GM12864 (cell line): ENCODE measurements around the gene CHMP3.
"Not testable (repeated sequence)": the region's sequence is repeated elsewhere in the genome, so short reads cannot be mapped to it uniquely, and the experiment has no call there.

Source experiments
- DNase-seq: peaks from one replicate; pipeline ENCODE4 v3.0.0-alpha.2; 2011; ENCODE audit warnings: low read depth
- H3K4me3 ChIP-seq: 2 replicates; pipeline ENCODE4 v1.5.1; 2011; ENCODE audit warnings: mild to moderate bottlenecking, low read depth, low read length, control low read depth
- CTCF ChIP-seq: IDR thresholded peaks from 2 replicates; pipeline ENCODE4 v1.5.1; 2011; ENCODE audit warnings: low read depth, mild to moderate bottlenecking, moderate library complexity, low read length, control low read depth, inconsistent platforms; ENCODE audit errors: missing control alignments

The CHMP3 gene

GRCh38 chr2:86566158-86566820 is 3.0 kb upstream of the CHMP3 start:
- DNase-seq = no peak
- TF ChIP-seq CTCF = no peak

DNA sequence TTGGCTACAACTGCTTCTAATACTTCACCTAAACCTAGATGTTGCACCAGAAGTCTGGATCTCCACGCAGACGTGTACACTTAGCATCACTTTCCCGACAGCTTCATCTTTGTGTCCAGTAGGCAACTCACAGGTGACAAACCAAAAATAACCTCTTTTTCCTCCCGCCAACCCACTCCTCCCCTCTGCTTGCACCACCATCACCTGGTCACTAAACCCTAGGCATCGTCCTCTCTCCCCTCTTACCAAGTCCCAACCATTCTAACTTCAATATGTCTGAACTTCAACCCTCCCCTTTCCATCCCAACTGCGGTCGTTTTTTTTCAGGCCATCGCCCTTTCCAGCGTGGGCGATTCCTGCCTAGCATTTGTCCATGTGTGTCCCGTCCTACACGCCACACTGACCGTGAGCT is 413 bp upstream of the CHMP3 start:
- DNase-seq = no peak
- peak overlapping the region; percentile 79 for H3K4me3 ChIP-seq
- TF ChIP-seq CTCF = no peak

More at GRCh38 chr2:86566158-86566820, 3.0 kb upstream of the CHMP3 start:
- H3K4me3 ChIP-seq = no peak overlapping the region

DNA sequence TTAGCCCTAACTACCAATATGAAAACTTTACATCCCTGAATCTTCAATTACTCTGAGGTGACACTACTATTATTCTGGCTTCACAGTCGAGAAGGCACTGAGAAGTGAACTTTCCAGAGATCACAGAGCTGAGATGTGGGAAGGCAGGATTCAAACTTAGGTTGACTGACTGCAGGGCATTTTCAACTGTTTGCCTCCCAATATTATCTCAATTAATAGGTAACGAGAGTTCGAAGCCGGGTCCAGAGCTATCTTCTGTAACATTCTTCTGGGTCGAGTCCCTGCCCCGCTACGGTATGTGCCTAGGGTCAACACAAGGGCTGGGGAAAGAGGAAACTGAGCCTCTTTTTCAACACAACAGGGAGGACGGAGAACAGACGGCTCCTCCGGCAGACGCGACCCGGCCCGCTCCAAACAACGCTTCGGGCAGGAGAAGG is 740 bp downstream of the CHMP3 start:
- TF ChIP-seq CTCF = no peak
- no peak for DNase-seq
- H3K4me3 ChIP-seq = peak overlapping the region; percentile 79

DNA sequence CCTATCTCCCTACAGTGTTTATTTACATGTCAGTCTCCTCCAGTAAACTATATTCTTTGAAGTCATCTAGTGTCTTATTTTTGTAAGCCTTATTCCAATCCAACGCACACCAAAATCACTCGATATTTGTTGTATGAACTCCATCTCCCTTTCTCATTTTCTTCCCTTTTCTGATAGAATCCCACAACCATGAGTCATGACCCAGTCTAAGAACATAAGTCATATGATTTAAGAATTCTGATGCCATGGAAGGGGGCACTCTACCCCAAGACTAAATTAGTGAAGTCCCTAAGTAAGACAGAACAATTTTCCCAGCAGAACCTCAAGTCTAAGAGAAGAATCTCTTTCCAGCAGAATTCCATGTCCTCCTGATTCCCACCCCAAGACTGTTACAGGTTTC is 5.4 kb downstream of the CHMP3 start:
- H3K4me3 ChIP-seq = no peak overlapping the region
- no peak for DNase-seq
- no peak for TF ChIP-seq CTCF

DNA sequence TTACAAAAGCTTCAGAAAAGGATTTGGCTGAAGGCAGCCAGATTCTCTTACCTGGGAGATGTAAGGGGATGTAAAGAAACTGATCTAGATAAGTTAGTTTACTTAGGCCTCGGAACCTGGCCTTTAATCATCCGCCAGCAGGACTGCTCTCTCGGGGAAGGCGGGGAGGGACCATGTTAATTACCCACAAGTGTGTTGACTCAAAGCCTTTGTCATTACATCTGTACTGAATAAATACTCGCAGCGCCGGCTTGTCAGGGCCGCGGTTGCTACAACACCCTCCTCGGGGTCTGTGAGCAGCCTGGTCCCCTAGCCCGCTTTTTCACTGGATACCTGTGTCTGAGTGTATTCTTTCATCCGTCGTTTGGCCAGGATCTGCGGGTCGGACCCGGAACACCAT is 6.7 kb downstream of the CHMP3 start:
- no peak for TF ChIP-seq CTCF
- no peak overlapping the region for H3K4me3 ChIP-seq
- no peak for DNase-seq

DNA sequence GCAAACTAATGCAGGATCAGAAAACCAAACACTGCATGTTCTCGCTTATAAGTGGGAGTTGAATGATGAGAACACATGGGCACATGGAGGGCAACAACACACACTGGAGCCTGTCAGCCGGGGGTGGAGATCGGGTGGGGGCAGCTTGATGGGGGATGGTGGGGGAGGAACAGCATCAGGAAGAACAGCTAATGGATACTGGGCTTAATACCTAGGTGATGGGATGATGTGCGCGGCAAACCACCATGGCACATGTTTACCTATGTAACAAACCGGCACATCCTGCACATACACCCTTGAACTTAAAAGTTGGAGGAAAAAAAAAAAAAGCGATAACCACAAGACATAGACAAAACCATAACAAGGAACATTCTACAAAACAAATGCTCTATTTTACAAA is 10.4 kb downstream of the CHMP3 start:
- H3K4me3 ChIP-seq = no peak overlapping the region
- no peak for TF ChIP-seq CTCF
- no peak for DNase-seq

GRCh38 chr2:86549963-86550725 is 13.1 kb downstream of the CHMP3 start:
- H3K4me3 ChIP-seq, DNase-seq: not testable (repeated sequence)

- DNase-seq, H3K4me3 ChIP-seq: not testable (repeated sequence)
These were observed 13.8 kb downstream of the CHMP3 start for GRCh38 chr2:86549440-86549839.

DNA sequence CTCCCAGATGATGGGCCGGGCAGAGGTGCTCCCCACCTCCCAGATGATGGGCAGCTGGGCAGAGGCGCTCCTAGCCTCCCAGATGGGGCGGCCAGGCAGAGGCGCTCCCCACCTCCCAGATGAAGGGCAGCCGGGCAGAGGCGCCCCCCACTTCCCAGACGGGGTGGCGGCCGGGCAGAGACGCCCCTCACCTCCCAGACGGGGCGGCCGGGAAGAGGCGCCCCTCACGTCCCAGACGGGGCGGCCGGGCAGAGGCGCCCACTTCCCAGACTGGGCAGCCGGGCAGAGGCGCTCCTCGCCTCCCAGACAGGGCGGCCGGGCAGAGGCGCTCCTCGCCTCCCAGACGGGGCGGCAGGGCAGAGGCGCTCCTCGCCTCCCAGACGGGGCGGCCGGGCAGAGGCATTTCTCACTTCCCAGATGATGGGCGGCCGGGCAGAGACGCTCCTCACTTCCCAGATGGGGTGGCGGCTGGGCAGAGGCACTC is 14.3 kb downstream of the CHMP3 start:
- not testable (repeated sequence) for DNase-seq, H3K4me3 ChIP-seq

GRCh38 chr2:86548165-86548912 is 14.9 kb downstream of the CHMP3 start:
- not testable (repeated sequence) for DNase-seq, H3K4me3 ChIP-seq
